HG03280 (cell line): Measurements from ENCODE around the gene WDR74.

Experiments
- ATAC-seq: cut with Tn5 transposase; IDR thresholded peaks from one replicate; pipeline ENCODE4 v1.9.1; 2021; ENCODE audit warnings: mild to moderate bottlenecking, moderate library complexity; ENCODE audit not compliant: unreplicated experiment

Gene WDR74

GRCh38 chr11:62801071-62801470 lies 38.3 kb downstream of the WDR74 start:
- ATAC-seq: no peak

DNA sequence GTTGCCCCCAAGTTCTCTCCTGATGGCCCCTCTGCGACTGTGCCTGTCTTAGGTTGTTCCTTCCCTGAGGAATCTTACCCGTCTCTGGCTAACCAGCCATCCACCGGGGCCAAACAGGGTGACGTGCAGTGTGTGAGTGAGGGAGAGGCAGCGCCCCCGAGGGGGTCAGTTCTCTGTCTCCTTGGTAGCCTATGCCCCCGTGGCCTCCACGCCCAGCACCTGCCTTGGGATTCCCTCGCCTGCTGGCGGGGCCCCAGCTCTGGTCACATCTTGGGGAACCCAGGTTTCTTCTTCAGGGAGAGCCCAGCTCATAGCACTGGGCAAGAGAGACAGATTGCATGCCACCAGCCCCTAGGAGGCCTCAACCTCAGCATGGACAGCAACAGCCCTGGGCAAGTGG lies 39.9 kb downstream of the WDR74 start:
- ATAC-seq: no peak

GRCh38 chr11:62796281-62796680 lies 43.1 kb downstream of the WDR74 start:
- ATAC-seq: no peak

GRCh38 chr11:62794201-62794775 lies 45.1 kb downstream of the WDR74 start:
- ATAC-seq: no peak

DNA sequence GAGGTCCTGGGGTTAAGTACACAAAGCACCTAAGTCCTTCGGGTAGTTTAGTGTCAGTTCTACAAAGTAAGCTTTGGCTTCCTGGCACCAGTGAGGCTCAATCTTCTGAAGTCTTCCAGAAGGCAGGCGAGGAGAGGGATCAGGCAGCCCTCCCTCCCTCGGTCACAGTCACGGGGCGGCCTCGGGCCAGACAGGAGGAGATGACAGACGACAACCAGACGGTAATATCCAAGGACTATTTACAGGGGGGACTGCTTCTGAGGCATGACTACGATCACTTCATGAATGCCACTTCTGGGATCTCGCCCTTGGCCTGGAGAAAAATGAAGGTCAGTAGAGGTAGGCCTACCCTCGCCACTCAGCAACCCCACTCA lies 47.2 kb downstream of the WDR74 start:
- no peak for ATAC-seq

- peak; percentile 63 for ATAC-seq
Measured at GRCh38 chr11:62791501-62792201, 47.7 kb downstream of the WDR74 start, which contains the start of gene TMEM223. TSS of gene TMEM223 (minus strand) at chr11:62792006. CDS start at chr11:62791994, 12 bp downstream.

DNA sequence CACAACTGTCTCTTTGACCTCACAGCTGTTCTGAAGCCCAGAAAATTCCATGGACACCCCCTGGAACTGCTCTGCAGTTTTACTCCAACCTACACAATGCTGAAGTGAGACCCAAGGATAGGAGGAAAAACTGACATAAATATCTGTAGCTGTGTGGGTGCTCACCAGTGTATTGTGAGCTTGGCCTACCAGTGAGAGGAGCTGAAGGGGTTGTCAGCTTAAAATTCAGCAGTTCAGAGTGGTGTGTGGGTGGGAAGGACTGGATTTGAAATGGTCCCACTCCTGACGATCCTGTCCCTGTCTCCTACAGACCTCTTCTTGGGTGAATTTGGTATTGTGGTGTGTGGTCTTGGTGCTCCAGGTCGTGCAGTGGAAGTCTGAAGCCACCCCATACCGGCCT lies 49.8 kb downstream of the WDR74 start:
- no peak for ATAC-seq

- ATAC-seq: no peak
Measured at GRCh38 chr11:62788991-62789390, 50.4 kb downstream of the WDR74 start.

GRCh38 chr11:62787005-62787759 lies 52.2 kb downstream of the WDR74 start, which contains the start of gene TMEM179B:
TSS of gene TMEM179B (plus strand) at chr11:62787402. CDS start at chr11:62787432, 30 bp downstream.
- ATAC-seq: peak; percentile 70

- ATAC-seq: peak; percentile 66
Measured at GRCh38 chr11:62786318-62787004, 52.9 kb downstream of the WDR74 start.
